GM19193 (cell line): ENCODE results near the gene TBX10.
A peak's percentile ranks its signal among the peaks of the same experiment; 100 is the strongest.

Source experiments
- POLR2A ChIP-seq: IDR thresholded peaks from 4 replicates; pipeline ENCODE4 v1.6.1; 2011; ENCODE audit not compliant: insufficient read depth, insufficient read length; ENCODE audit errors: extremely low read depth

TBX10 gene

DNA sequence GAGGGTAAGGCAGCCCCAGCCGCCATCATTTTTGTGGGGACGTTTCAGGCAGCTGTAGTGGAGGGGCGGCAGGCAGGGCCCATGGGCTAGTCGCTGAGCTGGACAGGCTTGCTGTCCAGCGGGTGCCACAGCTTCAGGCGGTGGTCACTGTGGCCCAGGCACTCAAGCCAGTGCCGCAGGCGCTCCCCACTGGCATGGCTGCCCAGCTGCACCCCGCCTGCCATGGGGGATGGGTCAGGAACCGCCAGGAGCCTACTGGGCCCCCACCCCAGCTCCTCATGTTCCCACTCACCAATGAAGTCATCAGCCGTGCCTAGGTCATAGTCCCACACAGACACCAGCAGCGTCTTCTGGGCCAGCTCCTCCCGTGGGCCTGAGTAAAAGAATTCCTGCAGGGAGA, 26.8 kb downstream of the TBX10 start:
- no peak for TF ChIP-seq POLR2A

- TF ChIP-seq POLR2A: no peak
Measured at GRCh38 chr11:67611704-67612587, 27.6 kb downstream of the TBX10 start.

GRCh38 chr11:67611165-67611564, 28.4 kb downstream of the TBX10 start:
- TF ChIP-seq POLR2A: no peak

GRCh38 chr11:67610302-67610868, 29.2 kb downstream of the TBX10 start:
- no peak for TF ChIP-seq POLR2A

DNA sequence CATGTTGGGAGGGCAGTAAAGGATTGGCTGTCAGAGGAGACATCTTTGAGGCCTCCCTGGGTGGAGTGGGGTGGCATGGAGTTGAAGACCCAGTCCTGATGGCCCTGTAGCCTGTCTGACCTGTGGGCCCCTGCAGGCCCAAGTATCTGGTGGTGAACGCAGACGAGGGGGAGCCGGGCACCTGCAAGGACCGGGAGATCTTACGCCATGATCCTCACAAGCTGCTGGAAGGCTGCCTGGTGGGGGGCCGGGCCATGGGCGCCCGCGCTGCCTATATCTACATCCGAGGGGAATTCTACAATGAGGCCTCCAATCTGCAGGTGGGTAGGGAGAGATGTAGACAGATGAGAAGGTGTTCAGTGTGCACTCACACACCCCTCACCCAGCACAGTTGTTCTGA, 30.2 kb downstream of the TBX10 start:
- no peak for TF ChIP-seq POLR2A

DNA sequence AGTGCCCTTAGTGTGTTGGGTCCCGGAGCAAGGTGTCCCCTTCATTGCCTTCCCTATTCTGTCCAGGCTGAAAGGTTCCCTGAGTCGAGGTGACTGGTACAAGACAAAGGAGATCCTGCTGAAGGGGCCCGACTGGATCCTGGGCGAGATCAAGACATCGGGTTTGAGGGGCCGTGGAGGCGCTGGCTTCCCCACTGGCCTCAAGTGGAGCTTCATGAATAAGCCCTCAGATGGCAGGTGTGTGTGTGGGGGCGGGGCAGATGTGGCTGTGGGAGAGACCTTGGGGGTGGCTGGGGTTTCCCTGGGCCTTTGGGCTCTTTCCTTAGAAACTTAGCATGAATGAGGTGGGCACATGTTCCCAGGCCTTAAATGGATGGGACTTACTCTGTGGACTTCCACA, 31.1 kb downstream of the TBX10 start:
- TF ChIP-seq POLR2A: no peak

DNA sequence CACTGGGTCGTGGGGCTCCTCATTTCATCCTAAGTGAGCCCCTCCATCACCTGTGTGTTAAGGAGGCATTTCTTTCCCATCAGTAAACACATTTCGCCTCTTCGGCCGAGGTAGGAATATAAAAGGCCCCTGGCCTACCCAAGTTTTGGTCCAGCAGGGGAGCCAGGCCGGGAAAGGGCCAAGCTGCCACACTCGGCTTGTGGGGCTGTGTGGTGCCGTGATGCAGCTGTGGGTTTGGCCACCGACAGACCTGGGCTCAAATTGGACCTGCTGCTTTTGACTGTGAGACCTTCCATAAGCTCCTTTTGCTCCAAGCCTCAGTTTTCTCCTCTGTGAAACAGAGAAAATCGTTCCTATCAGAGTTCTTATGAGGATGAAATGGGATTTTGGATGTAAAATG, 32.1 kb downstream of the TBX10 start:
- no peak for TF ChIP-seq POLR2A

DNA sequence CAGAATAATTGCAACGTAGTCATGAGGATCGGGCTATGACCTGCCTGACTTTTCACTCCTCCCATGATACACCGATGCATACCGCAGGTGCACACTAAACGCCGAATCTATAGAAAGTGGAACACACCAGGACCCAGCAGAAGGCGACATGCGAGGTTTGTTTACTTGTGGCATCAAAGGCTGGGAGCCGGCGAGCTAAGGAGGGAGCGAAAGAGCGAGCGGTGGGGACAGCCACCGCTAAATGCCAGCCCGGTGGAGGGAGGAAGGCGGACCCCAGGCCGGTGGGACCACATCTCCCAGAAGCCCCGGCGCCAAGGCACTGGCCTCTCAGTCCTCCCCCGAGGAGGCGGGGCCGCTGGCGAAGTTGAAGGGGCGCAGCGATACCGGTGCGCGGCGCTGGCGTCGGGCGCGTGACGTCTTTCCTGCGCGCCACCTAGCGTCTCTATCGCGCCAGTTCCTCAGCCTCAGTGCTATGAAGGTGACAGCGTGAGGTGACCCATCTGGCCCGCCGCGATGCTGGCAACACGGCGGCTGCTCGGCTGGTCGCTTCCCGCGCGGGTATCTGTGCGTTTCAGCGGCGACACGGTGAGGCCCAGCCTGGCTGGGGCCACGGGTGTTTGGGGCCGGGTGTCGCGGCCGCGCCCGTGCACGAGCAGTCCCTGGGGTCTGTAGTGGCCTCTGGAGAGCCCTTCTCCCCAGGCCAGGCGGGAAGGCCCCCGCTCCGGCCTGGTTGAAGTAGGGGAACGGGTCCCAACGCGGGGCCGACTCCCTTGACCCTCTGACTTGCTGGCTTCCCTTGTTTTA, 32.9 kb downstream of the TBX10 start, which contains the start of gene NDUFV1:
NDUFV1 (plus strand) TSS at position 445 of the 804 bp plus-strand sequence; CDS start at position 514, 69 bp downstream.
- TF ChIP-seq POLR2A: peak; percentile 84

- TF ChIP-seq POLR2A: no peak
Measured at GRCh38 chr11:67606093-67606491, 33.5 kb downstream of the TBX10 start.

DNA sequence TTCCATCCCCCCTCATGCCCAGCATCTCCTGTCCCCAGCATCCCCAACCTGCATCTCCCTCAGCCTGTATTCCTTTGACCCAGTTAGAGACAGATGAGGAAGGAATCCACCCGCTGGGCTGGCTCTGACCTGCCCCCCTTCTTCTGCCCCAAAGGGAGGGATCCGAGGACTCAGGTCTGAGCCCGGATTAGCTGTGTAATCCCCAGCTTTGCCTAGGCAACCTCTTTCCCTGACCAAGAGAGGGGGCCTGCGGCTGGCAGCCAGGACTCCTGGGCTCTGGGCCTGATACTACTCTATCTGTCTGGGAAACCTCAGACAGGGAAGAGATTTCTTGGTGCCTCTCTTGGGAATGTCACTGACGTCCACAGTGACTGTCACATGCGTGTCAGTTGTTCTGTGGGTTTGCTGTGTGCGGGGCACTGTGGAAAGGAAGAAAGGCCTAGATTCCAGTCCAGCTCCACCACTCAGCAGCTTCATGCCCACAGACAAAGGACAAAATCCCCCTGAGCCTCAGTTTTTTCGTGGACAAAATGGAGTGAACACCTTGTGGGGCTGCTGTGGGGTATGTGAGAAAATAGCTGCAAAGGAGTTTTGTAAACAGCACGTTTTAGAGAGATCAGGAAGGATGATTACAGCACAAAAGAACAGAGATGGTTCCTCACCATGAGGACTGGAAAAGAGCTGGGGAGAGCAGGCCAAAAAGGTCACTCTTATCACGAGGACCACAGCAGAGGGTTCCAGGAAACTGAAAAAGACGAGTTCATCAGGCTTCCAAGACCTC, 34.1 kb downstream of the TBX10 start:
- TF ChIP-seq POLR2A: no peak

GRCh38 chr11:67604815-67605214, 34.7 kb downstream of the TBX10 start:
- no peak for TF ChIP-seq POLR2A

DNA sequence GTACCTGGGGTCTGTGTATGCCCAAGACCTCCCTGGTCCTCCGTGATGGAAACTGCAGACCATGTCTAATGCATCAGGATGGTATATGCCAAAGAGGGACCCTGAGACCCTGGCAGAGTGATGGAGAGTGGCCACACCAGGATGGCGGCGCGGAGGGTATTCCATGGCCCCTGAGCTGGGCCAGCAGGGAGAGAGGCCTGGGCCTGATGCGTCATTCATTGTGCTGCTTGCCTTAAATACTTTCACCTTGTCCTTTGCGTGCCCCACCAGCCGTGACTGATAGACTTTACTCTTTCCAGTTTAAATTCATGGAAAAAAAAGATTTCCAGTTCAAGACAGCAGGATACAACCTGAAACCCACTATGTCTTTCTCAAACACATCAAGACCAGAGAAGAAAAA, 38.5 kb downstream of the TBX10 start:
- no peak for TF ChIP-seq POLR2A

GRCh38 chr11:67600324-67601029, 39.1 kb downstream of the TBX10 start:
- TF ChIP-seq POLR2A: no peak

GRCh38 chr11:67599149-67599548, 40.4 kb downstream of the TBX10 start:
- no peak for TF ChIP-seq POLR2A
